Activated T-cell treated with anti-CD3 and anti-CD28 coated beads, Interleukin-2, amount 50 U/mL, for 4 hours (primary cell): ENCODE results near the gene PCDHGA4. TPM values are rescaled to one million over a fixed set of nuclear protein-coding genes. Genes with fewer than 3 reads are reported as not detected.
"Not testable (repeated sequence)": the region's sequence is repeated elsewhere in the genome, so short reads cannot be mapped to it uniquely, and the experiment has no call there.

ENCODE experiments used
- ATAC-seq, 2 donors: fragments of 200-7000 bp; cut with Tn5 transposase; one replicate each; pipeline ENCODE4 v1.10.0; 2021
- DNase-seq: peaks from one replicate; pipeline ENCODE4 v3.0.0-alpha.2; 2020
- H3K27me3 Mint-ChIP-seq: one replicate; pipeline ENCODE4 v1.8.0; 2021; ENCODE audit warnings: low read depth, mixed read lengths
- H3K36me3 Mint-ChIP-seq: one replicate; pipeline ENCODE4 v1.8.0; 2022; ENCODE audit warnings: mixed read lengths; ENCODE audit not compliant: insufficient read depth
- H3K4me1 Mint-ChIP-seq: one replicate; pipeline ENCODE4 v1.8.0; 2021; ENCODE audit warnings: low read depth, mixed read lengths
- H3K4me3 Mint-ChIP-seq: one replicate; pipeline ENCODE4 v1.8.0; 2021; ENCODE audit warnings: mild to moderate bottlenecking, moderate library complexity, mixed read lengths
- H3K9me3 Mint-ChIP-seq: one replicate; pipeline ENCODE4 v1.8.0; 2021; ENCODE audit warnings: mixed read lengths
- total RNA-seq, 3 donors: library from RNA; stranded (reverse); gene quantifications; one replicate each; pipeline ENCODE4 v1.2.1, GENCODE V29; 2021

Gene PCDHGA4
- total RNA-seq: under 1 TPM; 0.08 to 0.30 (median 0.08) TPM

GRCh38 chr5:141354900-141355469 is at the start of gene PCDHGA4:
Gene PCDHGA4 (plus strand): TSS chr5:141355021. CDS start chr5:141355108, 87 bp downstream.
- Mint-ChIP-seq H3K36me3 (peaks cover 2% of the 10 kb centered on the region), H3K27me3 (peaks cover 74% of the 10 kb centered on the region), H3K4me1 (no peaks in the 10 kb centered on the region), H3K4me3 (peak within 1 kb of the TSS; percentile 45), H3K9me3 (peaks cover 24% of the 10 kb centered on the region)
- no peak for DNase-seq
- ATAC-seq: no peak

- peaks cover 53% of the 10 kb centered on the region for H3K9me3 Mint-ChIP-seq
- no peak overlapping the region for H3K4me3 Mint-ChIP-seq
- H3K36me3 Mint-ChIP-seq: peaks cover 21% of the 10 kb centered on the region
- DNase-seq (no peak), ATAC-seq (no peak)
- H3K4me1 Mint-ChIP-seq: no peaks in the 10 kb centered on the region
- no peaks in the 10 kb centered on the region for H3K27me3 Mint-ChIP-seq
Measured at GRCh38 chr5:141306630-141307029, 48.2 kb upstream of the PCDHGA4 start.

- no peak for ATAC-seq
- peaks cover 9% of the 10 kb centered on the region for H3K4me1 Mint-ChIP-seq
- peaks cover 44% of the 10 kb centered on the region for H3K36me3 Mint-ChIP-seq
Measured at GRCh38 chr5:141313711-141314110, 41.1 kb upstream of the PCDHGA4 start.

DNA sequence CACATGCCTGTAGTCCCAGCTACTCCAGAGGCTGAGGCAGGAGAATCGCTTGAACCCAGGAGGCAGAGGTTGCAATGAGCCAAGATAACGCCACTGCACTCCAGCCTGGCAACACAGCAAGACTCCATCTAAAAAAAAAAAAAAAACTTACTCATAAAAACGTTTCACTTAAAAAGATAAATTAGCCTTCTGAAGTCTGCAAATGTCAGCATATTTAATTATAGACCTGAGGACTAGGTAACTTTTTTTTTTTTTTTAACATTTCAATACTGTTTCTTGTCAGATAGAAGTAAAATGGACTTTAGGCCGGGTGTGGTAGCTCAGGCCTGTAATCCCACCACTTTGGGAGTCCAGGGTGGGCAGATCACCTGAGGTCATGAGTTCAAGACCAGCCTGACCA is 37.9 kb upstream of the PCDHGA4 start:
- not testable (repeated sequence) for DNase-seq, H3K27me3 Mint-ChIP-seq, H3K4me3 Mint-ChIP-seq, ATAC-seq
- H3K9me3 Mint-ChIP-seq: peaks cover 61% of the 10 kb centered on the region
- H3K4me1 Mint-ChIP-seq: peaks cover 28% of the 10 kb centered on the region
- H3K36me3 Mint-ChIP-seq: peaks cover 59% of the 10 kb centered on the region

More at GRCh38 chr5:141313711-141314110, 41.1 kb upstream of the PCDHGA4 start:
- no peaks in the 10 kb centered on the region for H3K27me3 Mint-ChIP-seq
- H3K9me3 Mint-ChIP-seq: peaks cover 58% of the 10 kb centered on the region
- no peak for DNase-seq
- H3K4me3 Mint-ChIP-seq: no peak overlapping the region

GRCh38 chr5:141319202-141319601 is 35.6 kb upstream of the PCDHGA4 start:
- Mint-ChIP-seq H3K9me3 (peaks cover 52% of the 10 kb centered on the region), H3K36me3 (peaks cover 47% of the 10 kb centered on the region), H3K4me3 (peak overlapping the region; percentile 98), H3K27me3 (peaks cover 2% of the 10 kb centered on the region), H3K4me1 (peaks cover 28% of the 10 kb centered on the region)
- DNase-seq (no peak), ATAC-seq (no peak)

- H3K9me3 Mint-ChIP-seq: peaks cover 47% of the 10 kb centered on the region
- DNase-seq: no peak
- peak overlapping the region; percentile 98 for H3K4me3 Mint-ChIP-seq
- no peak for ATAC-seq
- H3K27me3 Mint-ChIP-seq: peaks cover 3% of the 10 kb centered on the region
- peaks cover 28% of the 10 kb centered on the region for H3K4me1 Mint-ChIP-seq
- H3K36me3 Mint-ChIP-seq: peaks cover 45% of the 10 kb centered on the region
Measured at GRCh38 chr5:141319699-141320098, 35.1 kb upstream of the PCDHGA4 start.

DNA sequence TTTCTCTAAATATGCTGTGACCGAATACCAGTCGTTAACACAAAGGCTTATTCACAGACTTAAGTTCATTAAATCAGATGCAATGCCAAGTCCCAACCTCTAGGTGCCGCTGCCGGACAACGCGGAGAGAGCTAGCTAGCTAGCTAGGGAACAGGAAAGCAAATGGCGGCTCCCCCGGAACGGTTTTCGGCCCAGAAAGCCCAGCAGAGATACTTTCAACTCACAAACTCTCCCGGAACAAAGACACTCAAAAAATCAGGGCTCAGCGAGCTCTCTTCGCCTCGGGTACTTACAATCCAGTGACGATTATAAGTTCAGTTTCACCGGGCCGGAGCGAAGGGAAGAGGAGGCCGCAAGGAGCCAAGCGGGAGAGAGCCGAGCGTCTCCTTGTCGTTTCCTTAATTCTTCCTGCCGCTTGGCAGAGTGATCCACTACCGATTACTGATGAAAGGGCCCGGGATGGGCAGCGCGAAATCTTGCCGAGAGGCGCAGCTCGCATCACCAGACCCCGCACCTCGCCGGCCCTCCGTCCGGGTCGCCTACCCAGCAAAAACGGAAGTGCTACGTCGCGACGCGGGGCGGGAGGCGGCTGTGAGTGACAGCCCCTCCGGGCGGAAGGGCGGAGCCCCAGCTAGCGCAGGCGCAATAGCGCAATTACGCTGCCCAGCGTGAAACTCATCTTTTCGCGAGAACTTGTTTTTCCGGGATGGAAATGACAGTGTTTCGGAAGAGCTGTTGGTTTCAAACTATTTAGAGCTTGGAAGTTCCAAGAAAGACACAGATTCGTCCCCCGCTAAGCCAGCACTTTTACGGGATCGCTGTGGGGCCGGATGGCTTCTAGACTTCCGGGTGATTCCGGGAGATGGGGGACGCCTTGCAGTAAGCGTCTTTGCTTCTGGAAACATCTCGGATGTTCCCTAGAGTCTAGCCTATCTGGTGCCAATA is 34.3 kb upstream of the PCDHGA4 start, which contains the start of gene TAF7:
Gene TAF7, minus strand, starts transcription at position 560 of the 945 bp plus-strand sequence. CDS start 740 bp downstream, outside the sequence.
- ATAC-seq (peak; percentile 96 to 98), DNase-seq (peak; percentile 89)
- peaks cover 37% of the 10 kb centered on the region for H3K36me3 Mint-ChIP-seq
- peak within 1 kb of the TSS; percentile 98 for H3K4me3 Mint-ChIP-seq
- H3K27me3 Mint-ChIP-seq: peaks cover 3% of the 10 kb centered on the region
- H3K9me3 Mint-ChIP-seq: peaks cover 39% of the 10 kb centered on the region
- peaks cover 27% of the 10 kb centered on the region for H3K4me1 Mint-ChIP-seq

DNA sequence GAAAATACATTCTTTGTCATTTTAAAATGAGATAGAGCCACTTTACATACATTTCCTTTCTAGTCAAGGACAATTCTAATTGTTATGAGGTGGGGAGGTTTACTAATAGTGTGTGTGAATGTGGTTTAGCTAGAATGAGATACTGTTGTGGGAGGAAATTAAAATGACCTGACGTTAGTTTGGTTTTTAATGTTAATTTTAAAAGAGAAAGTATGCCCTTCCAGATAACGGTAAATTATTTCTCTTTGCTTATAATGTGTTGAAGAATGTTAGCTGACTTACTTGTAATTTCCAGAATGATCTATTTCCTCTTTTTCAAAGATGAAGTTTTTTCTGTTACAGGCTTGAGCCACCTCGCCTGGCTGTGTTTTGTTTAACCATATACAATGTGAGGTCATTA is 32.6 kb upstream of the PCDHGA4 start:
- H3K4me3 Mint-ChIP-seq: no peak overlapping the region
- DNase-seq (no peak), ATAC-seq (no peak)
- H3K4me1 Mint-ChIP-seq: peaks cover 26% of the 10 kb centered on the region
- H3K36me3 Mint-ChIP-seq: peaks cover 30% of the 10 kb centered on the region
- peaks cover 13% of the 10 kb centered on the region for H3K27me3 Mint-ChIP-seq
- peaks cover 35% of the 10 kb centered on the region for H3K9me3 Mint-ChIP-seq

DNA sequence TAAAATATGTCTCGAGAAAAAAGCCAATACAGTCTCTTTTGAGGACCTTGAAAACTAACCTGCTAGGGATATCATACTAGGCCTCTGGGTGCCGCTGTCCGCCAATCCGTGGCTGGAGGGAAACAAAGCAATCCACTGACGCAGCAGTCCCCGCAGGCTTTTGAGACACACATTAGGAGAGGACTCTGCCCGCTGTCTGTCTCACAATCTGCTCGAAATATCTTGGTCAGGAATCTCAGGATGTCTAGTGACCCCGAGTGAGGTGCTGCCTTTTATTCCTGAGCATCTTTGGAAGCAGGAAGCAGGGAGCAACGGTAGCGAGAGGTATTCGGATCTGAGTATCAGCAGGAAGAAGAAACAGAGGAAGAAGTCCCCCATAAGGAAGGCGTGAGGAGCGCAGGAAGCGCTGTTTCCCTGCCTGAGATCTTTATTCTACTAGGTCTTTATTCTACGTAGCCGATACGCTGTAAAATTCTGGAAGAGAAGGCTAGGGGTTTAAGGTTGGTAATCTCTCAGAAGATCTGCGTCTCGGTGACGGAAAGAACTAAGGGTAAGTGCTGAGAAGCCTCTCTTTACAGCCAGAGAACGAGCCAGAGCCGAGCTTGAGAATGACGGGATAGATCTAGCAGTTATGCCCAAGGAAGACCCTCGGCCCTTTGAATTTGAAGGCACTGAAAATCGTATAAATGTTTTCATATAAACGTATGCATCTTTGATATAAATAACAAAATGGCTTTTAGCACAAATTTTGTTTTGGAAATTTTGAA is 28.6 kb upstream of the PCDHGA4 start:
- peak overlapping the region; percentile 90 for H3K4me3 Mint-ChIP-seq
- DNase-seq: peak; percentile 60
- peaks cover 41% of the 10 kb centered on the region for H3K27me3 Mint-ChIP-seq
- peaks cover 12% of the 10 kb centered on the region for H3K9me3 Mint-ChIP-seq
- peaks cover 2% of the 10 kb centered on the region for H3K36me3 Mint-ChIP-seq
- peaks cover 2% of the 10 kb centered on the region for H3K4me1 Mint-ChIP-seq
- peak; percentile 95 to 99 for ATAC-seq

DNA sequence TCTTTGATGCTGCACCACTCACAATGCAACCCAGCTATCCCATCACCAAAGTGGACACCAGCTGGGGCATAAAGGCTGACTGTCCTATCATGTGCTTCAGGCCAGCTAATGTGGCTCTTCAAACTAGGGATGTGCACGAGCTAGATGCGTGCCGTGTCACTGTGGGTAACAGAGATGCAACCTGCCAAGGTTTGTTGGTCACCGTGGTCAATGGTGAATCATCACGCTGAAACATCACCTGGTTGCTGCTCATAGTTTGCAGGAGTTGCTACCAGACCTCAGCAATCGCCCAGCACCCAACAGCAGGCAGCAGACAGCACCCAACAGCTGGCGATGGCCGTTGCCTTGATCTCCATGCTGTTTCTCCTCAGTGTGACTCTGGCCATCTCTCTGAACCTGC is 26.6 kb upstream of the PCDHGA4 start:
- DNase-seq (no peak), ATAC-seq (no peak)
- Mint-ChIP-seq H3K36me3 (peaks cover 2% of the 10 kb centered on the region), H3K4me3 (no peak overlapping the region), H3K4me1 (peaks cover 2% of the 10 kb centered on the region), H3K27me3 (peaks cover 55% of the 10 kb centered on the region), H3K9me3 (peaks cover 11% of the 10 kb centered on the region)

DNA sequence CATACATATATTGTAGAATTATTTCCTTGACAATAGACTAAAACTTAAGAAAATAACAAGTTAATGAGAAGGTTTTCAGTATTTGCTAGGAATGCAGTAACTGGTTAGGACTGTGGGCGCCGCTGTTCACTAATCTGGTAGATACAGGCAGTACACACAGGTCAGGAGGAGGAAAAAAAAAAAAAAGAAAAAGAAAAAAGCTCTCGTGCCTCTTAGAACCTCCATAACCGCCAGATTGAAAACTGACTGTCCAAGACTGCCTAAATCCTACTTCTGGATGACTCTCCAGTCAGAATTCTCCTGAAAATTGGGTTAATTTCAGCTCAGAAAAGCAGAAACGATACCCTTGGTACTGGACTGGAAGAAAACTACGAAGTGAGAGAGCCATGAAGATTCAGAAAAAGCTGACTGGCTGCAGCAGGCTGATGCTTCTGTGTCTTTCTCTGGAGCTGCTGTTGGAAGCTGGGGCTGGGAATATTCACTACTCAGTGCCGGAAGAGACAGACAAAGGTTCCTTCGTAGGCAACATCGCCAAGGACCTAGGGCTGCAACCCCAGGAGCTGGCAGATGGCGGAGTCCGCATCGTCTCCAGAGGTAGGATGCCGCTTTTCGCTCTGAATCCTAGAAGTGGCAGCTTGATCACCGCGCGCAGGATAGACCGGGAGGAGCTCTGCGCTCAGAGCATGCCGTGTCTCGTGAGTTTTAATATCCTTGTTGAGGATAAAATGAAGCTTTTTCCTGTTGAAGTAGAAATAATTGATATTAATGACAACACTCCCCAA is 24.3 kb upstream of the PCDHGA4 start, which contains the start of gene PCDHGA1:
Gene PCDHGA1, plus strand, starts transcription at position 216 of the 782 bp plus-strand sequence.
- peaks cover 27% of the 10 kb centered on the region for H3K9me3 Mint-ChIP-seq
- H3K4me1 Mint-ChIP-seq: peaks cover 2% of the 10 kb centered on the region
- ATAC-seq (no peak), DNase-seq (no peak)
- H3K27me3 Mint-ChIP-seq: peaks cover 70% of the 10 kb centered on the region
- H3K4me3 Mint-ChIP-seq: no peak within 1 kb of the TSS
- peaks cover 2% of the 10 kb centered on the region for H3K36me3 Mint-ChIP-seq

DNA sequence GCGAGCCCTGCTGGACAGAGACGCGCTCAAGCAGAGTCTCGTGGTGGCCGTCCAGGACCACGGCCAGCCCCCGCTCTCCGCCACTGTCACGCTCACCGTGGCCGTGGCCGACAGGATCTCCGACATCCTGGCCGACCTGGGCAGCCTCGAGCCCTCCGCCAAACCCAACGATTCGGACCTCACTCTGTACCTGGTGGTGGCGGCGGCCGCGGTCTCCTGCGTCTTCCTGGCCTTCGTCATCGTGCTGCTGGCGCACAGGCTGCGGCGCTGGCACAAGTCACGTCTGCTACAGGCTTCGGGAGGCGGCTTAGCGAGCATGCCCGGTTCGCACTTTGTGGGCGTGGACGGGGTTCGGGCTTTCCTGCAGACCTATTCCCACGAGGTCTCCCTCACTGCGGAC is 22.2 kb upstream of the PCDHGA4 start:
- DNase-seq, H3K4me3 Mint-ChIP-seq, H3K4me1 Mint-ChIP-seq, ATAC-seq, H3K36me3 Mint-ChIP-seq: not testable (repeated sequence)
- Mint-ChIP-seq H3K9me3 (peaks cover 44% of the 10 kb centered on the region), H3K27me3 (peaks cover 74% of the 10 kb centered on the region)

DNA sequence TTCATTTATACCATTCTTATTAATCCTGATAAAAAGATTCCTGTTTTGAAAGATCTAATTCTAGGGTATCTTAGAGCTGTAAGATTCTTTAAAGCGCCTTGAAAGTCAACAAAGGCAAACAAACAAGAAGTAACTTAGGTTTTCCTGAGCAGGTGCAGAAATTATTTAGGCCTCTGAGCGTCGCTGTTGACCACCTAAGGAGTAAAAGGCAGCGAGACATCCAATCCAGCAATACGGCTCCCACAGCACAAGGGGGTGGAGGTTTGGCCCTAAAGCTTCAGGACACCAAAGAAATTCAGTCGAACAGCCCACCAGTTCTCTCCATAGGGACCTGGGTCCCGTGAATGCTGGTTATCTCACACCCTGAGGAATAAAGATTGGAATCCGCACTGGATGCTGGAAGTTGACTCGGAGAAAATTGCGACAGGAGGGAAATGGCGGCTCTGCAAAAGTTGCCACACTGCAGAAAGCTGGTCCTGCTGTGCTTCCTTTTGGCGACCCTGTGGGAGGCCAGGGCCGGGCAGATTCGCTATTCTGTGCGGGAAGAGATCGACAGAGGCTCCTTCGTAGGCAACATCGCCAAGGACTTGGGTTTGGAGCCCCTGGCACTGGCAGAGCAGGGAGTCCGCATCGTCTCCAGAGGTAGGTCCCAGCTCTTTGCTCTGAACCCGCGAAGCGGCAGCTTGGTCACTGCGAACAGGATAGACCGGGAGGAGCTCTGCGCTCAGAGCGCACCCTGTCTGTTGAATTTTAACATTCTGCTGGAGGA is 16.1 kb upstream of the PCDHGA4 start, which contains the start of gene PCDHGA2:
Gene PCDHGA2, plus strand, starts transcription at position 223 of the 769 bp plus-strand sequence.
- peaks cover 2% of the 10 kb centered on the region for H3K36me3 Mint-ChIP-seq
- ATAC-seq (no peak), DNase-seq (no peak)
- H3K27me3 Mint-ChIP-seq: peaks cover 85% of the 10 kb centered on the region
- H3K4me1 Mint-ChIP-seq: no peaks in the 10 kb centered on the region
- H3K9me3 Mint-ChIP-seq: peaks cover 54% of the 10 kb centered on the region
- H3K4me3 Mint-ChIP-seq: no peak within 1 kb of the TSS
